ENCODE results near the gene ZEB2.

The ZEB2 gene

GRCh38 chr2:144446136-144446535 is 73.8 kb downstream of the ZEB2 start:
- no peak for DNase-seq

- no peak for DNase-seq
These were observed 74.7 kb downstream of the ZEB2 start for GRCh38 chr2:144445196-144445595.

DNA sequence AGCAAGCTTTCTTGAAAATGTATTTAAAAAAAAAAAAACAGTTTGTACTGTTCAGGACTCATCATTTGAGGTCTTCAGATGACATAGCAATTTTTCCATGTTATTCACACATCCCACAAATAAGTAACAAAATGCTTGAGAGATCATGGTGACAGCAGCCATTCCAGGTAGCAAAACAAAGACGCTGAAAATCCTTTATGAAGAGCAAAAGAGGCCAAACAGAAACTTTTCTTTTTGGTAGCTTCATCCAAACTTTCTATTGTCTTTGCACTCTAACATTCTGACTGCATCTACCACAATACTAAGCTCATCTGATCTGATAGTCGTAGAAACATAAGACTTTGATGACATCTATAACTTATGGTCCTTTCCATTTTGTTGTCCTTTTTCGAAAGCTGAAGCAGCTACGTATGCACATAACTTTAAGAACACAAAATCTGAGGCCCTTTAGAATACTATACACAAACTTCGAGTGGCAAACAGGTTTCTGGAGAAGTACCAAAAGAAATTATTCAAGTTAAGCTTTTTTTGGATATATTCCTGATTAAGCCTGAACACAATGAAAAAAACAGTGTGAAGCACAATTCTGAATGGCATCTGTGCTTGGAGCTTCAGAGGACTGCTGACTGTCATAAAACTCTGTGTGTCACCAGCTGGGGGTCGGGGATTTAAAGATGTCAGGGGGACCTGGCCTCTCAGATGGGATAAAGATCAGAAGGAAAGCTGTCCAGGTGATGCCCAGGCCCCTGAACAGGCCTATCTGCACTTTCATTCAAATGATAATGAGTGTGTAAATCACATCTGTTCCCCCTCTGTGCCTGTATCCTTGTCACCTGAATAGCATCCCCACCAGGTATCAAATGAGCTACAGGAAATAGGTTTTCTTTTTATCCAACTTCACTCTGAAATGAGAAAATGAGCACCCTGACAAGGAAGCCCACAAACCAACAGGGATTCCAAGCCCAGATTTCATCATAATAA is 75.8 kb downstream of the ZEB2 start:
- DNase-seq, result no peak

GRCh38 chr2:144441711-144442141 is 78.2 kb downstream of the ZEB2 start:
- no peak for DNase-seq

- DNase-seq, result no peak
These were observed 79.9 kb downstream of the ZEB2 start for GRCh38 chr2:144439993-144440392.

DNA sequence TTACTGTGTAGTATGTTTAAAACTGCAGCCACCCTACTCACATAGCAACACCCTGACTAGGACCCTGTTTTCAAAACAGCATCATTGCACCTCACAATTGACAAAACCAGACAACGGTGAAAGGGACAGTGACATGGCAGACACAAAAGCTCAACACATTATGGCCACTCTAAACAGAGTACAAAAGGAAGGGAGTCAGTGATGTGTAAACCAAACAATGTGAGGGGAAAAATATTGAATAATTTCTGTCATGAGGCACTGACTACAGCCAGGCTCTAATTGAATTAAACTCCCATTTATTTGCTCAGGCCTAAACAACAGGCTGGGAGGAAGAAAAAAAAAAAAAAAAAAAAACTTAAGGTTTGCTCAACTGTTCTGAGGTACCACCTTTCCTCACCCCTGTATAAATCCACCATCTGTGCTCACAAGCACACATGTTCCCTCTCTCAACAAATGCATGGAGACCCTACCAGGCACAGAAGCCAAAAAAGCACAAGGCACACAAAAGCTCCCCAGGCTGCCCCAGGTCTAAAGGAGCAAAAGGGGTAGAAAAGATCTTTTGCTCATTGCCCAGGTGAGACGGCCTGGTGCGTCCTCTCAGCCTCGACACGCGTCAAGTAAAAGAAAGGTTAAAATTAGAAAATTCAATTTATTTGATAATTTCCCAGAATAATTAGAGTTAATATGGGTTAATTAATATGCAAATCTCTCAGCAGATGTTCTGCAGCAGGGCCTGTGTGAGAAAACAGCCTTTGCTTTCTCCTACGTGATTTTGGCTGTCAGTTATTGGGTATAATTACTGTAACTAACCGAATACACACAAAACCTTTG is 80.9 kb downstream of the ZEB2 start:
- no peak for DNase-seq

- no peak for DNase-seq
These were observed 82.3 kb downstream of the ZEB2 start for GRCh38 chr2:144437636-144438035.

- DNase-seq, result no peak
These were observed 85.3 kb downstream of the ZEB2 start for GRCh38 chr2:144434425-144435222.

GRCh38 chr2:144432921-144433320 is 87.0 kb downstream of the ZEB2 start:
- no peak for DNase-seq

GRCh38 chr2:144431998-144432397 is 87.9 kb downstream of the ZEB2 start:
- no peak for DNase-seq

- DNase-seq, result no peak
These were observed 88.5 kb downstream of the ZEB2 start for GRCh38 chr2:144431392-144431783.

DNA sequence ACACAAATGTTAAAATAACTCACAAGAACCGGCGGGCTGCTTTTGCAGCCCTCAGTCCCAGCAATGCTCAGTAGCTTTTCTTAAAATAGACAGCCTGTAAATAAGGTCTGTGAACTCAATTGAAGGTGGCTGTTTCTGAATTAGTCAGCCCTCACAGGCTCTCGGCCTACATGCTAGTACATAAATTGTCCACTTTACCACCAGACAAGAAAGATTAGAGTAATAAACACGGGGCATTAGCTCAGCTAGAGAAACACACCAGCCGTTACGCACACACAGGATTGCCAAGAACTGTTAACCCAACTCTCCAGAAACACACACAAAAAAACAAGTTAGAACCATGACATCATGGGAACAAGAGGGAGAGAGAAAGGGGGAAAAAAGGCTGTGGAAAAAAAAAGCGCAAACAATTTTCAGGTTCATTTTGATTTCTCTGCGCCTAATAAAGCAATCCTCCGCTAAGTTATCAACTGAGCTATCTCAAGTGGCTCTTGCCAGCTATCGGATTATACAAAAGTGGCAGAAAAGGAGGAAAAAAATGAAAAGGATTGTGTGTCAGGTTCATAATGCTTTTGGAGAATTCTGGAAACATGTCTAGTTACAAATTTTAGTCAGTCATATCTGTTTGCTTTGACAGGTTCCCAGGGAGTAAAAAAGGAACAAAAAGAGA is 89.1 kb downstream of the ZEB2 start:
- DNase-seq, result peak; percentile 56

DNA sequence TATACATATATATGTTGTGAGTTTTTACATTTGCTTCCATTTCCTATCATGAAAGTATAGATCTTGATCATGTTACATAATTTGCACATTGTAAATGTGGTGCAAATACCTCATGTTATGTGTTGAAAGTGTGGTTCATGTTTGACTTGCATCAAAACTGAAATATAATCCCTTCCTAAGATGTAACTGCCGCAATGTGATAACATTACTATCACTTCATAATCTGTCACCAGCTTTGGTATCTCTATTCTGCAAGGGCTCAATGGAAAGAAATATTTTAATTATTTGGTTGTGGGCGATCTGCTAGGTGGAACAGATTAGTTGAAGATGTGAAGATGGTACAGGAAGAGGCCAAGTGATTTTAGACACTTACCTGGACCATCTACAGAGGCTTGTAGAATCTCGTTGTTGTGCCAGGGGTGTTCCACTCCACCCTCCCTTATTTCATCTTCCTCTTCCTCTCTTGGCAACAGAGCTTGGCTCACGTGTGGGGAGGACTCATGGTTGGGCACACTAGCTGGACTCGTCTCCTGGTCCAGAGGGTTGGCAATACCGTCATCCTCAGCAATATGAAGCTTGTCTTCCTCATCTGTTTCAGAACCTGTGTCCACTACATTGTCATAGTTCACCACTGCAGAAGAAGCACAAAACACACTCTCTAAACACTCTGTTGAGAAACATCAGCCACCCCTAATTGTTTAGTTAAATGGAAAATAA is 90.4 kb downstream of the ZEB2 start:
- no peak for DNase-seq

DNA sequence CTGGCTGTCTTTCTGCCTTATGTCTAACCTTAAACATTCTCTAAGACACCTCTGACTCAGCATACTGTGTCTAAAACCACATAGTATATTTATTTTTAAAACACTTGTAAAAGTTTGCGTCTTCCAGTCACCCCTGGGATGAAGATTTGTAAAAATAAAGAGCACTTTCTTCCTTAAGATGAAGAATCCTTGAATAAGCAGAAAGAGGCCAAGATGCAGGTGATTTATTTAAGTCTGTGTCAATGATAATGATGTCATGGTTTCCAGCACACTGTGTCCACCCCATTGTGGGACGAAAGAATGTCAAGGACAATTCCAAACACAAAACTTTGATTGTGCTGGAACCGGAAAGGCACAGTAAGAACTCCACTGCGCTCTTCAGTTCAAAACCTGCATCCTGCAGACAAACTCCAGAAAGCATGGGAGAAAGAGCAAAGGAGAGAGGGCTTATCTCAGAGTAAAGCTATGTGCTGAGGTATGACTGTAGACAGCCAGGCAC is 92.9 kb downstream of the ZEB2 start:
- peak; percentile 72 for DNase-seq

DNA sequence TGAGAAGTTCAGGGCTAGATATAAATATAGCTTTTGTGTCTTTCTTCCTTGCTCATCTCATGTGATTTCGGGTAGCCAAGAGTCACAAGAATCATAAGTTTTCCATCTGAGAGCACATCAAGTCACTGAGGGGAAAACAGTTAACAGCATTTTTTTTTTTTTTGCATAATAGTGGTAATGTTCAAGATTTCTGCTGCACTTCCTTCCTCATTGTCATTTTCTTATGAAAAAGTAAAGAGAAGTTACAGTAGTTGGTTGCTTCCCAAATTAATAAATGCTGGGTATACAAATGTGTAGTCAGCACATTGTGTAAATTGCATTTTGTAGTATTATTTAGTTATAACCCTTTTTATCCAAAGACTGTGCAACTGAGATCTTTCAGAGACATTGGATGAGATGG is 93.6 kb downstream of the ZEB2 start:
- no peak for DNase-seq

DNA sequence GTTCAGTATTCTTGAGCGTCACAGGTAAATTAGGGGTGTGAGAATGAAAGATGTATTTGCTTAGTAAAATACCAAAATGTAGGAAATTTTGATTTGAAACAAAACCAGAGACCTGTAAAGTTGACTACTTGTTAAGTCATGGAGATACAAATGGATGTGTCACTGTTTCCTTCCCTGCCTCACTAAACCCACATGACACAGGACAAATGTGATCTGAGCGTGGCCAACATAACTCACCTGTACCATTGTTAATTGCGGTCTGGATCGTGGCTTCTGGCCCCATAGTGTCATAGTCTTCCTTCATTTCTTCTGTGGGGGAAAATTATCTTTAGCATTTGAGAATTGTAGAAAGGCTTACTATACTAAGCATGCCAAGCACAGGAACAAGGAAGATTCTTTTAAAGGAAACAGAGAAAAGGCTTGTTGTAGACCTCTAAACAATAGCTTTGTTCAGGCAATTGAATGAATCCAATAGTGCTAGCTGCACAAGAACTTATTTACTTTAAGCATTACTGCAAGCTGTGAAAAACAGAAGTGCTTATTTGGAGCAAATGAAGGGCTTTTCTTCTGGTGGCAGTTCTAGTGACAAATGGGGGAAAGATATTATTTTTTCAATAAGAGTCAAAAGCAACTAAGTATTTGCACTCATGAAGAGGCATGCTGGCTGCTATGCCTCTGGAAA is 95.2 kb downstream of the ZEB2 start:
- DNase-seq, result no peak

- no peak for DNase-seq
These were observed 98.1 kb downstream of the ZEB2 start for GRCh38 chr2:144421606-144422510.

DNA sequence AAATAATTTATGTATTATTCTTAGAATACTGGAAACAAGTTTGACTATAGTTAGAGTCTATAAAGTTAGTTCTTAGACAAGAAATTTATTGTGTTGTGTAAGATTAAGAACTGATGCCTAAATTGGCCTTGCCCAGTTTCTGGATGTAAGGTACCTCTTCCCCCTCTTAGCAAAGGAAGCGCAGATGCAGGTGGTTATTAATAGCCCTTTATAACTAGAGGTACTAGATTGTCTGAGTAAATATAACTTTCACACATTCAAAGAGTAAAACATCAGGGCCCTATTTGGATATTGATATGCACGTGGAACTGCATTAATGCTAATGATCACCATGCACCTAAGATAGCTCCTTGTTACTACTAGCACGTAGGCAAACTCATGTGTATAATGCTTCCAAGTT is 100.7 kb downstream of the ZEB2 start:
- no peak for DNase-seq

GRCh38 chr2:144415386-144415785 is 104.5 kb downstream of the ZEB2 start:
- DNase-seq, result no peak

Measured in HCEC 1CT (cell line).